ENCODE results near the gene RBM23. TPM values are rescaled to one million over a fixed set of nuclear protein-coding genes. Genes with fewer than 3 reads are reported as not detected.
A peak's percentile ranks its signal among the peaks of the same experiment; 100 is the strongest.

RBM23 gene
- total RNA-seq, 1 experiment from 2014 or later: 76.5 TPM

- CTCF ChIA-PET: interaction anchor here (0.7 to 1.2 kb wide), 3 partner anchors 20 to 57 kb away, joined by 3 read pairs; no protein-coding TSS in a partner anchor
- H4K20me1 ChIP-seq (ENCODE audit: insufficient read depth): no peaks in the 10 kb centered on the region; the same call in 1 of the 2 replicates
- H3F3A ChIP-seq (ENCODE audit: insufficient read depth, low read depth): peaks cover 26% of the 10 kb centered on the region
- POLR2A ChIA-PET (ENCODE audit: unreplicated experiment): interaction anchor here (0.6 kb wide), 1 partner anchor 16 kb away, joined by 10 read pairs; no protein-coding TSS in a partner anchor
- H3K4me1 ChIP-seq (replicated peaks; ENCODE audit: insufficient read depth): peaks cover 17% of the 10 kb centered on the region
- no peak for DNase-seq
- no peaks in the 10 kb centered on the region for H3K9me2 ChIP-seq (ENCODE audit: insufficient read depth)
- H3K9me3 ChIP-seq (ENCODE audit: insufficient read depth, low read depth): no peaks in the 10 kb centered on the region
- BruUV-seq (replicated peaks): TSS peak; percentile 30
- H3K27ac ChIP-seq: peak overlapping the region; percentile 95
- peak overlapping the region; percentile 83 for H3K4me3 ChIP-seq
- H3K27me3 ChIP-seq (ENCODE audit: insufficient read depth, low read depth): no peaks in the 10 kb centered on the region
- H3K79me2 ChIP-seq (ENCODE audit: low read depth): peaks cover 17% of the 10 kb centered on the region
- TF ChIP-seq EZH2 (IDR thresholded peaks at IDR 0.05; ENCODE audit: low read depth): no peak
- TF ChIP-seq, protein P1, sequence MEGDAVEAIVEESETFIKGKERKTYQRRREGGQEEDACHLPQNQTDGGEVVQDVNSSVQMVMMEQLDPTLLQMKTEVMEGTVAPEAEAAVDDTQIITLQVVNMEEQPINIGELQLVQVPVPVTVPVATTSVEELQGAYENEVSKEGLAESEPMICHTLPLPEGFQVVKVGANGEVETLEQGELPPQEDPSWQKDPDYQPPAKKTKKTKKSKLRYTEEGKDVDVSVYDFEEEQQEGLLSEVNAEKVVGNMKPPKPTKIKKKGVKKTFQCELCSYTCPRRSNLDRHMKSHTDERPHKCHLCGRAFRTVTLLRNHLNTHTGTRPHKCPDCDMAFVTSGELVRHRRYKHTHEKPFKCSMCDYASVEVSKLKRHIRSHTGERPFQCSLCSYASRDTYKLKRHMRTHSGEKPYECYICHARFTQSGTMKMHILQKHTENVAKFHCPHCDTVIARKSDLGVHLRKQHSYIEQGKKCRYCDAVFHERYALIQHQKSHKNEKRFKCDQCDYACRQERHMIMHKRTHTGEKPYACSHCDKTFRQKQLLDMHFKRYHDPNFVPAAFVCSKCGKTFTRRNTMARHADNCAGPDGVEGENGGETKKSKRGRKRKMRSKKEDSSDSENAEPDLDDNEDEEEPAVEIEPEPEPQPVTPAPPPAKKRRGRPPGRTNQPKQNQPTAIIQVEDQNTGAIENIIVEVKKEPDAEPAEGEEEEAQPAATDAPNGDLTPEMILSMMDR (conservative IDR thresholded peaks at IDR 0.05): peak; percentile 43; the same call in 1 of the 2 replicates
- H3K4me2 ChIP-seq: peak overlapping the region; percentile 84
- H2AFZ ChIP-seq: 0 out of 2 replicates have a peak overlapping the region, but pooled peaks have one; percentile 83
- no peaks in the 10 kb centered on the region for H3K36me3 ChIP-seq (ENCODE audit: low read depth)
- intact Hi-C loops (cut with micrococcal nuclease; ENCODE audit: unreplicated experiment): loop anchor here (1.0 to 5.0 kb wide), 3 partner anchors 14 to 44 kb away; partner anchors contain the start of gene RBM23
Observed at GRCh38 chr14:22872833-22873520, 46.0 kb downstream of the RBM23 start.

DNA sequence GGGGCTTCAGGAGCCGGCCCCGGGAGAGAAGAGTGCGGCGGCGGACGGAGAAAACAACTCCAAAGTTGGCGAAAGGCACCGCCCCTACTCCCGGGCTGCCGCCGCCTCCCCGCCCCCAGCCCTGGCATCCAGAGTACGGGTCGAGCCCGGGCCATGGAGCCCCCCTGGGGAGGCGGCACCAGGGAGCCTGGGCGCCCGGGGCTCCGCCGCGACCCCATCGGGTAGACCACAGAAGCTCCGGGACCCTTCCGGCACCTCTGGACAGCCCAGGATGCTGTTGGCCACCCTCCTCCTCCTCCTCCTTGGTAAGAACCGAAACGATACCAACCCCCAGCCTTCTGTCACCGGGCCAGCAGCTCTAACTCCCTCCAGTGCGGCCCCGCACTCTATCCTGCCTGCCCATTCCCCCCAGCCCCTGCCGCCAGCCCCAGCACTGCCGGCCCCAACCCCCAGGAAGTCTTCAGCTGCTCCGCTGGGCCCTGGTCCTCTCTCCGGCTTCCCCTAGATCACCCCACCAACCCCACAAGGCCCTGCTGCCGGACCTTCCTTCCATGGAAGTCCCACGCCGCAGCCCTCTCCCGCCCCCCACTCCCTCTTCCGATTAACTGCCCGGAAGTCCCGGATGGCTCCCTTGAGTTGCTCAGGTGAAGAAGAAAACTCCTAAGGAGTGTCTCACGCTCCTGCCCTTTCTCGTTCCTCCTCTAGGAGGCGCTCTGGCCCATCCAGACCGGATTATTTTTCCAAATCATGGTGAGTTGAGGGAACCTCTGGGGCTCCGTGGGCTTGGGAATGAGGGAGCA lies 46.7 kb downstream of the RBM23 start:
- no peaks in the 10 kb centered on the region for H3K9me3 ChIP-seq (ENCODE audit: insufficient read depth, low read depth)
- peaks cover 26% of the 10 kb centered on the region for H3F3A ChIP-seq (ENCODE audit: insufficient read depth, low read depth)
- H4K20me1 ChIP-seq (ENCODE audit: insufficient read depth): no peaks in the 10 kb centered on the region; the same call in 1 of the 2 replicates
- peak overlapping the region; percentile 95 for H3K27ac ChIP-seq
- intact Hi-C loops (cut with micrococcal nuclease; ENCODE audit: unreplicated experiment): loop anchor here (1.0 to 5.0 kb wide), 3 partner anchors 15 to 45 kb away; partner anchors contain the start of gene RBM23
- peak; percentile 69 to 79 for DNase-seq
- TF ChIP-seq EZH2 (IDR thresholded peaks at IDR 0.05; ENCODE audit: low read depth): no peak
- TF ChIP-seq, protein P1 (conservative IDR thresholded peaks at IDR 0.05): peak; percentile 91
- no TSS peak for BruUV-seq (replicated peaks)
- no peaks in the 10 kb centered on the region for H3K9me2 ChIP-seq (ENCODE audit: insufficient read depth)
- peak overlapping the region; percentile 83 for H2AFZ ChIP-seq
- POLR2A ChIA-PET (ENCODE audit: unreplicated experiment): interaction anchor here (0.6 kb wide), 1 partner anchor 17 kb away, joined by 10 read pairs; no protein-coding TSS in a partner anchor
- CTCF ChIA-PET: interaction anchor here (0.6 to 1.2 kb wide), 5 partner anchors 17 to 75 kb away, joined by 3 to 4 read pairs (median 3); no protein-coding TSS in a partner anchor
- H3K36me3 ChIP-seq (ENCODE audit: low read depth): no peaks in the 10 kb centered on the region
- H3K79me2 ChIP-seq (ENCODE audit: low read depth): peaks cover 17% of the 10 kb centered on the region
- H3K27me3 ChIP-seq (ENCODE audit: insufficient read depth, low read depth): no peaks in the 10 kb centered on the region
- peak overlapping the region; percentile 83 for H3K4me3 ChIP-seq
- peak overlapping the region; percentile 84 for H3K4me2 ChIP-seq
- peaks cover 17% of the 10 kb centered on the region for H3K4me1 ChIP-seq (replicated peaks; ENCODE audit: insufficient read depth)

Measured in PC-9 (cell line).